ENCODE measurements around the gene ANXA8.
"Not testable (repeated sequence)": the region's sequence is repeated elsewhere in the genome, so short reads cannot be mapped to it uniquely, and the experiment has no call there.

GRCh38 chr10:47482367-47482766 is 1.5 kb downstream of the ANXA8 start:
- not testable (repeated sequence) for TF ChIP-seq EZH2 (IDR thresholded peaks at IDR 0.05; ENCODE audit: borderline replicate concordance, low read depth, low read length, poor library complexity, severe bottlenecking); CTCF (conservative IDR thresholded peaks at IDR 0.05; ENCODE audit: low read depth, low read length)
